Measurements from ENCODE around the gene MEP1A.
A peak's percentile ranks its signal among the peaks of the same experiment; 100 is the strongest.
"Not testable (repeated sequence)": the region's sequence is repeated elsewhere in the genome, so short reads cannot be mapped to it uniquely, and the experiment has no call there.

The MEP1A gene

GRCh38 chr6:46834257-46834916 is 41.2 kb downstream of the MEP1A start:
- not testable (repeated sequence) for DNase-seq (ENCODE audit: low spot score)

GRCh38 chr6:46834991-46835390 is 41.8 kb downstream of the MEP1A start:
- not testable (repeated sequence) for DNase-seq (ENCODE audit: low spot score)

- DNase-seq (ENCODE audit: low spot score), result no peak
Observed at GRCh38 chr6:46838033-46838432, 44.8 kb downstream of the MEP1A start.

GRCh38 chr6:46842252-46842846 is 49.2 kb downstream of the MEP1A start:
- not testable (repeated sequence) for DNase-seq (ENCODE audit: low spot score)

DNA sequence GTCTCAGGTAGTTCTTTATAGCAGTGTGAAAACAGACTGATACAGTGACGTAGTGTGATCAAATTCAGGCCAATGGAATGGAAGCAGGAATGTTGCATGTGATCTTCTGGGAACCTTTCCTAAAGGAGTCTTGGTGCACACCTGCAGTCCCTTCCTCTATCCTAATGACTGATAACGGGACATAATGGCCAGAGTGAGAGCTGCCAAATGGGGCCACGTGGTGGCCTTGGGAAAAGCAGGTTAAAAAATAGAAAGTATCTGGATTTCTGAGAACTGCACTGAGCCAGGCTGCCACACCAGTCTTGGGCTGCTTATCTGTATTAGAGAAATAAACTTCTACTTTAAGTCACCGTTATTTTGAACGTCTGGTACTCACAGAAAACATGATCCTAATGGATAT is 51.9 kb downstream of the MEP1A start:
- no peak for DNase-seq (ENCODE audit: low spot score)

DNA sequence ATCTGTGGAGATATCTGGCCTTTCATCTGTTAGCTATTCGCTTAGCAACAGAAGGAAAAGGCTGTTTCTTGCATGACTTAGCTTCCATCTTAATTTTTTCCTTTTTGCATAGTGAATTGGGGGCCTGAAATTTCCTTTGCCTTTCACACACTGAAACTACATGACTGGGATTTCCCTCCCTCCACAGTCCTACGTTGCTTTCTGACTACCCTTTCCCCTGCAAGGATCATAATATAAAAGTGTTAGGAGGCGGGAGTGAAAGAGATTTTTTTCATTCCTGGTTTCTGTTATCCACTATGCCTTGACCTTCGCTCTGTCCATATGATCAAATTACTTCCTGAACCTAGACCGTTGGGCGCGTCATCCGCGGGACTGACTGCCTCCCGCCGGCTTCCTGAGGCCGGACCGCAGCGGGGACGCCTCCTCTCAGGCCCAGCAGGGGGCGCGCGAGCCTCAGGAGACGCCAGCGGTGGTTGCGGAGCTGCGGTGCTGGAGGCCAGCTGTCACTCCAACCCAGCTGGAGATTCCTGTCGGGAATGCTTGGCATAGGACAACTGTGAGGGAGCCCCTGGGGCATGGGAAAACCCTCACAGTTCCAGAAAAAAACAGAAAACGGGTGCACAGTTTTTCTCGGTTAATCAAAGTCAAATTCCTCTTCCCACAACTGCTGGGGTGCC is 55.6 kb downstream of the MEP1A start:
- peak; percentile 30 for DNase-seq (ENCODE audit: low spot score)

- DNase-seq (ENCODE audit: low spot score), result no peak
Observed at GRCh38 chr6:46849361-46849690, 56.1 kb downstream of the MEP1A start.

- DNase-seq (ENCODE audit: low spot score), result no peak
Observed at GRCh38 chr6:46850792-46851191, 57.6 kb downstream of the MEP1A start.

- not testable (repeated sequence) for DNase-seq (ENCODE audit: low spot score)
Observed at GRCh38 chr6:46851576-46851975, 58.4 kb downstream of the MEP1A start.

DNA sequence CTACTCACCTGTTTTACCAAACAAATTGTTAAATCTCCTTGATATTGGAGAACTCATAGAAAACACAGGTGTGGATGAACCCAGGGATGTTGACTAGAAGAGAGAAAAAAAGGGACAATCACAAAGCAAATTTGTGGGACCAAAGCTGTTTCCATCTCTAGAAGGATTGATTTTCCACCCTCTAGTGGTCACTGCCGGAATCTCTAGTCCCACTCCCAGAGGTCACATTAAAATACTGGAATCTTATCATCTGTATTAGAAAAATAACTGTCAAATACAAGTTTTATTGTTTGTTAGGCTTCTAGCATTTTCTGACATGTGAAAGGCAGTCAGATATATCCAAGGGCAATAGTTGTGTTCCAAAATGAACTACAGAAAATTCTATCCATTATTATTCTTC is 62.8 kb downstream of the MEP1A start:
- not testable (repeated sequence) for DNase-seq (ENCODE audit: low spot score)

GRCh38 chr6:46862381-46862780 is 69.2 kb downstream of the MEP1A start:
- DNase-seq (ENCODE audit: low spot score), result no peak

DNA sequence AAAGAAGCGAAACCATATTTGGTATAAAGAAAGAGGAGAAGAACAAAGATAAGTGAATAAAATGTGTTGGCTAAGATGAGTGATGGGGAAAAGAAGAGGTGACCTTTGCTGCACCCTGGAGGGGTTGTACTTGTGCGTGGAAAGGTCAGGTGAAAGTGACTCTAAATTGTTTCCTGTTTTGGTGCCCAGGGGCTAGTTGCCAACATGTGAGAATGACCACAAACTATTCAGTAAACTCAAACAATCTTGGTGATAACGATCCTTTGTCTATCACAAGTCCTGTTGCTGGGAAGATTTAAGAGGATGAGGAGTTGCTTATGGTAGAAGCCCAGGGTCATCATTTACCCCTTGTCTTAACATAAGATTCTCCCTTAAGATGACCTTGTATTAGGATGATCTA is 70.6 kb downstream of the MEP1A start:
- DNase-seq (ENCODE audit: low spot score), result no peak

DNA sequence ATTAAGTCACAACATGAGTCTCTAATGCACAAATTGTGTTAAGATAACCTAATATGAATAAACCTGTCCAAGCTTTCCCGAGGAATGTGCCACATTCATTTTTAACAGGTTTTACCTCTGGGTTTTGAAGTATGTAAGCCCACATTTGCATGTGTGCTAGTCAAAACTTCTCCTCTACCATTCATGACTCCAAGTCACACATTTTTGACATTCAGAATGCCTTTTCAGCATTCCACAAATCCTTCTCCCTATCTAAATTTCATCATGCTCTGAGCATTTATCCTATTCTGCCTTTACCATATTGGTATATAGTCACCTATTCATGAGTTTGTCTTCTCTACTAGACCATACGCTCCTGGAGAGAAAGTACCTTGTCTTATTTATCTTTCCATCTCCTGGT is 72.0 kb downstream of the MEP1A start:
- no peak for DNase-seq (ENCODE audit: low spot score)

DNA sequence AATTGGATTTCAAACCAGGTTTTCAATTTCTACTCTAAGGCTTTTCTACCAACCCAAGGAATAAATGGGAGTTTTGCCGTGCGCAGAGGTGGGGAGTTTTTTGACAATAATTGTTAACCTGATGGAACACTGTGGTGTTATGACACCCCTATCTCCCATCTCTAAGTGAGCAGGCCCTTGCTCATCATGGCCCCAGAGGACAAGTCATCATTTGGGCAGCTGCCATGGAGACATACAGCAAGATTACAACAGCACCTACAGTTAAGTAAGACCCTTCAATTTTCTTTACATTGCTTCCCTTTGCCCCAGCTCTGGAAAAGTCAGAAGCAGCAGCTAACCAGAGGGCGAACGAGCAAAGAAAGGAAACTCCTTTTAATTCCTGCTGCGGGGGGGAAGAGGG is 74.2 kb downstream of the MEP1A start:
- no peak for DNase-seq (ENCODE audit: low spot score)

- no peak for DNase-seq (ENCODE audit: low spot score)
Observed at GRCh38 chr6:46876126-46876525, 82.9 kb downstream of the MEP1A start.

GRCh38 chr6:46879003-46879402 is 85.8 kb downstream of the MEP1A start:
- no peak for DNase-seq (ENCODE audit: low spot score)

GRCh38 chr6:46882645-46883044 is 89.5 kb downstream of the MEP1A start:
- no peak for DNase-seq (ENCODE audit: low spot score)

DNA sequence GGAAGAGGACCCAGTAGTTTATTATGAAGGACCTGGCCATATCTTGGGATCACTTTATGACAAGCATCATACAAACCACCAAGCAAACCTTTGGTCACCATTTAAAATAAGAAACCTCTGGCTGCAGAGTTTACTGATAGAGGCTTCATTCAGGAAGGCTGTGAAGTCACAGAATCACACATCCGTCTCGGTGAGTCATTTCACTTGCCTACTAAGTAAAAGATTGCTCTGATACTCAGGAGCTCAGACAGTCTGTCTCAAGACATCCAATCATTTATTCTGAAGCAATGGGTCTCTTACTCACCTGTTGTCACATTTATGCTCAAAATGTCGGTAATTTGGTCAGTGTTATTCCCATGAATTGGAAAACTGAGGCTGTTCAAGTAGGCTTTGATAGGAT is 94.8 kb downstream of the MEP1A start:
- no peak for DNase-seq (ENCODE audit: low spot score)

GRCh38 chr6:46888578-46888977 is 95.4 kb downstream of the MEP1A start:
- no peak for DNase-seq (ENCODE audit: low spot score)
